Measurements from ENCODE around the gene PLCB3.

GRCh38 chr11:64232967-64233315, 18.4 kb upstream of the PLCB3 start:
- no peak for TF ChIP-seq CTCF (IDR thresholded peaks at IDR 0.05)
- no peak for TF ChIP-seq POLR2AphosphoS5 (IDR thresholded peaks at IDR 0.05)
- TF ChIP-seq EP300 (IDR thresholded peaks at IDR 0.05), result no peak

Measured in upper lobe of left lung (tissue), 4 donors.